Aorta (tissue), 5 donors: ENCODE measurements around the gene TCF7L1. TPM values are rescaled to one million over a fixed set of nuclear protein-coding genes. Genes with fewer than 3 reads are reported as not detected.
"Not testable (repeated sequence)": the region's sequence is repeated elsewhere in the genome, so short reads cannot be mapped to it uniquely, and the experiment has no call there.

Experiments
- ATAC-seq: fragments of 200-7000 bp; cut with Tn5 transposase; one replicate; pipeline ENCODE4 v1.9.1; 2022; ENCODE audit warnings: moderate library complexity; ENCODE audit not compliant: low FRiP score
- DNase-seq, 2 donors: peaks; one replicate each; pipeline ENCODE4 v3.0.0-alpha.2; 2020
- H3K27ac ChIP-seq, 2 donors: one replicate each; pipeline ENCODE4 v1.5.1; 2013; ENCODE audit warnings: low read length in 2 of 2, mild to moderate bottlenecking in 2 of 2, moderate library complexity in 2 of 2, control low read depth in 1 of 2, inconsistent platforms in 1 of 2, low read depth in 1 of 2
- H3K27me3 ChIP-seq, 2 donors: one replicate each; pipeline ENCODE4 v1.6.1; 2013; ENCODE audit warnings: control low read depth in 1 of 2, low read length in 1 of 2, mild to moderate bottlenecking in 1 of 2, moderate library complexity in 1 of 2; ENCODE audit not compliant: insufficient read depth in 2 of 2, control insufficient read depth in 1 of 2
- H3K36me3 ChIP-seq, 2 donors: one replicate each; pipeline ENCODE4 v1.6.1; 2013; ENCODE audit warnings: control low read depth in 1 of 2, low read length in 1 of 2, mild to moderate bottlenecking in 1 of 2; ENCODE audit not compliant: insufficient read depth in 2 of 2, control insufficient read depth in 1 of 2
- H3K4me1 ChIP-seq, 2 donors: one replicate each; pipeline ENCODE4 v1.6.1; 2013; ENCODE audit warnings: low read length in 2 of 2, control low read depth in 1 of 2, mild to moderate bottlenecking in 1 of 2, moderate library complexity in 1 of 2; ENCODE audit not compliant: insufficient read depth in 2 of 2, control insufficient read depth in 1 of 2
- H3K4me3 ChIP-seq, 2 donors: one replicate each; pipeline ENCODE4 v1.5.1; 2013; ENCODE audit warnings: low read length in 2 of 2, control low read depth in 1 of 2, mild to moderate bottlenecking in 1 of 2
- H3K9me3 ChIP-seq: one replicate; pipeline ENCODE4 v1.6.1; 2013; ENCODE audit warnings: mild to moderate bottlenecking, low read length; ENCODE audit not compliant: control insufficient read depth
- WGBS, 2 donors: extraction: QIAGEN DNeasy Blood & Tissue Kit; methylation state at CpG; one replicate each; pipeline ENCODE4 v1.1.7; 2013; 5-methylcytosine and 5-hydroxymethylcytosine counted together
- intact Hi-C, 2 donors: fragments of 100-400 bp; cut with DNase I; formaldehyde crosslinking; loops; one replicate each; pipeline versions ENCODE4 v1.14.2 to v1.15.0; 2022
- polyA plus RNA-seq, 2 donors: library from polyadenylated mRNA; stranded (reverse); fragments of 200-250 nt; gene quantifications; one replicate each; pipeline ENCODE4 v1.2.3, GENCODE V29; 2013
- total RNA-seq, 2 donors: library from RNA; stranded (reverse); fragmentation: NEBNext Ultra II Directional; extraction: Animal tissue kit (Norgen Biotek cat#: 25700); gene quantifications; one replicate each; pipeline ENCODE4 v1.2.1, GENCODE V29; 2021
- donor health status: healthy with polysubstance abuse.
- donor health status: Bipolar disorder and iron deficiency.
- donor health status: DM: no; HTN: no; CAD: no.
- donor health status: DM: no; HTN: no; CAD: no.
- donor health status: DM: yes; HTN: yes; CAD: no.

Gene TCF7L1
- total and polyA plus RNA-seq, 4 donors = 14.1 to 39.5 (median 31.8) TPM

DNA sequence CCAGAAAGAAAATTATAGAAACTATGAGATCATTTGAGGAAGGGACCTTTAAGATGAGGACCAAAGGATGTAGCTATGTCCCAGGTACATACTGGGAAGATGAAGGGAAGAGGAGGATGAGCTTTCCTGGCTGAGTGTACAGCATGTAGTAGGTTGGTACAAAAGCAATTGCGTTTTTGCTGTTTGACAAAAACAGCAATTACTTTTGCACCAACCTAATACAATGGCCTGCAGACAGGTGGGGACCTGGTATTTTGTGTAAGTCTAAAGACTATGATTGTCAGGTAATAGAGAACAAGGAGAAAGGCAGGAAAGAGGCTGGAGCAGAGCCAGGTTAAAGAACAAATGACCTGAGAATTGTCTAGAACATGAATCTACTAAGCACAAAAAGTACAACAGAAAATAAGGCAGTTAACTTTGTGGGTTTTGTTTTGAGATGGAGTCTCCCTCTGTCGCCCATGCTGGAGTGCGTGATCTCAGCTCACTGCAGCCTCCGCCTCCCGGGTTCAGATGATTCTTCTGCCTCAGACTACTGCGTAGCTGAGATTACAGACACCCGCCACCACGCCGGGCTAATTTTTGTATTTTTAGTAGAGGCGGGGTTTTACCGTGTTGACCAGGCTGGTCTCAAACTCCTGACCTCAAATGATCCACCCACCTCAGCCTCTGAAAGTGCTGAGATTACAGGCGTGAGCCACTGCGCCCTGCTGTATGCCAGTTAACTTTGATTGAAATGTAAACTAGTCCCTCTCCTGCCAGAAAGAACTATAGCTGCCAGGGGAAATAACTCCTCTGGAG is 197.8 kb downstream of the TCF7L1 start:
- Histone ChIP-seq H3K4me3 (no peak overlapping the region), H3K9me3 (no peaks in the 10 kb centered on the region), H3K4me1 (no peaks in the 10 kb centered on the region), H3K27me3 (no peaks in the 10 kb centered on the region), H3K36me3 (no peaks in the 10 kb centered on the region), H3K27ac (no peak overlapping the region)
- ATAC-seq = no peak
- WGBS, 2 donors = 72 to 74% methylated on average over 13 of the region's 13 CpGs
- no peak for DNase-seq
- intact Hi-C loops = no loop called here

DNA sequence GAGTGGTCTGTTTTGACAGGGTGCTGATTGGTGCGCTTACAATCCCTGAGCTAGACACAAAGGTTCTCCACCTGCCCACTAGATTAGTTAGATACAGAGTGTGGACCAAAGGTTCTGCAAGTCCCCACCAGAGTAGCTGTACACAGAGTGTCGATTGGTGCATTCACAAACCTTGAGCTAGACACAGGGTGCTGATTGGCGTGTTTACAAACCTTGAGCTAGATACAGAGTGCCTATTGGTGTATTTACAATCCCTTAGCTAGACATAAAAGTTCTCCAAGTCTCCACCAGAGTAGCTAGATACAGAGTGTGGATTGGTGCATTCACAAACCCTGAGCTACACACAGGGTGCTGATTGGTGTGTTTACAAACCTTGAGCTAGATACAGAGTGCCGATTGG is 200.7 kb downstream of the TCF7L1 start:
- H3K9me3 ChIP-seq, H3K4me3 ChIP-seq, ATAC-seq, H3K27ac ChIP-seq, H3K27me3 ChIP-seq, H3K36me3 ChIP-seq, intact Hi-C loops, DNase-seq, H3K4me1 ChIP-seq: not testable (repeated sequence)
- WGBS, 2 donors = 94 to 99% methylated on average over 3 to 4 of the region's 4 CpGs

DNA sequence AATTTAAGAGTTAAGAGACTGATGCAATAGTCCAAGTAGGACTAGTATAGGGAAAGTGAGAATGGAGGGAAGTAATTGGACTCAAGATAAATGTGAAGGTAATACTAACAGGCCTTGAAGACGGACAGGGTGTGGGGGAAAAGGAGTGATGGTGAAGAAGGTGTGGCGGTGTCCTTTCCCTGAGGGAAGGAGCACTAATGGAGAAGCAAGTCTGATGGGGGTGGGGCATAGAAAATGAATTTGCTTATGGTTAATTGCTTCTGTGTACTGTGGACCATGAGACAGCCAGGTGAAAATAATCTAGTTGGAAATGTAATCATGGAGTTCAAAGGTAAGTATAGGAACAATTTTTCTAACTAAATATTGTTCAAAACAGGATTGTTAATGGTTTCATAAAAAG is 201.7 kb downstream of the TCF7L1 start:
- WGBS, 2 donors = 50 to 70% methylated on average over 2 of the region's 2 CpGs
- H3K4me3 ChIP-seq = no peak overlapping the region
- H3K27ac ChIP-seq = no peak overlapping the region
- no peak for DNase-seq
- ATAC-seq = no peak
- no peaks in the 10 kb centered on the region for H3K4me1 ChIP-seq
- no peaks in the 10 kb centered on the region for H3K27me3 ChIP-seq
- no peaks in the 10 kb centered on the region for H3K36me3 ChIP-seq
- intact Hi-C loops = no loop called here
- no peaks in the 10 kb centered on the region for H3K9me3 ChIP-seq

DNA sequence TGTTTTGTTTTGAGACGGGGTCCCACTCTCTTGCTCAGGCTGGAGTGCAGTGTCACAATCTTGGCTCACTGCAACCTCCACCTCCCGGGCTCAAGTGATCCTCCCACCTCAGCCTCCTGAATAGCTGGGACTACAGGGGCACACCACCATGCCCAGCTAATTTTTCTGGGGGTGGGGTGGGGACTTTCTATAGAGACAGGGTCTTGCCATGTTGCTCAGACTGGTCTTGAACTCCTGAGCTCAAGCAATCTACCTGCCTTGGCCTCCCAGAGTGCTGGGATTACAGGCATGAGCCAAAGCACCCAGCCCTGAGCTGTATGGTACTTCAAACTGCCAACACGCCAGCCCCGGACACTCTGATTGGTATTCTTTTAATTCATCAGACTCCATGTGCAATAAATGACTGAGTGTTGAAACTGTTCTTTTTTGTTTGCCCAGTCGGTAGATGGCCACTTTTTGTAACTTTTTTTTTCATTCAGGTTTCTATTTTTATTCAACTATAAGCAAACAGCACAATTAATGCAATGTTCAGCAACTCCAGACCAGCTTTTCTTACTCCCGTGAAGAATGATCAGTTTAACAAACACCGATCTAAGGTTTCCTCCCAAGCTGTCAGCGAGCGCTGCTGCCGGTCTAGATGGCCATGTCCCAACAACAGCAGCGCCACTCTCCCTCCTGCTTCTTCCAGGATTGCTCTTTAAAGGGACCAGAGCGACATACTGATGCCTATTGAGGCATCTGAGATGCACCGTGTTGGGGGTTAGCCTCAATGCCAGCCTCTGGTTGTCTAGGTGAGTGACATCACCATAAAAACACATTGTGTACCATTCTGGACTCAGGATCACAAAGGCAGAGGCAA is 207.1 kb downstream of the TCF7L1 start:
- H3K4me3 ChIP-seq = no peak overlapping the region
- no peaks in the 10 kb centered on the region for H3K4me1 ChIP-seq
- H3K36me3 ChIP-seq = no peaks in the 10 kb centered on the region
- peak; percentile 36 for ATAC-seq
- no peaks in the 10 kb centered on the region for H3K9me3 ChIP-seq
- intact Hi-C loops = no loop called here
- WGBS, 2 donors = 11 to 14% methylated on average over 13 of the region's 13 CpGs
- H3K27me3 ChIP-seq = no peaks in the 10 kb centered on the region
- no peak overlapping the region for H3K27ac ChIP-seq
- no peak for DNase-seq

GRCh38 chr2:85341269-85342029 is 208.3 kb downstream of the TCF7L1 start:
- ATAC-seq = no peak
- no peaks in the 10 kb centered on the region for H3K4me1 ChIP-seq
- H3K27ac ChIP-seq = no peak overlapping the region
- no peaks in the 10 kb centered on the region for H3K27me3 ChIP-seq
- H3K9me3 ChIP-seq = no peaks in the 10 kb centered on the region
- WGBS, 2 donors = 91 to 93% methylated on average over 30 of the region's 30 CpGs
- no peak for DNase-seq
- no peaks in the 10 kb centered on the region for H3K36me3 ChIP-seq
- intact Hi-C loops = no loop called here
- H3K4me3 ChIP-seq = no peak overlapping the region

- Histone ChIP-seq H3K4me3 (no peak overlapping the region), H3K36me3 (peaks cover 0 to 2% of the 10 kb centered on the region in 2 donors), H3K27ac (no peak overlapping the region), H3K9me3 (no peaks in the 10 kb centered on the region), H3K4me1 (no peaks in the 10 kb centered on the region), H3K27me3 (no peaks in the 10 kb centered on the region)
- ATAC-seq (no peak), DNase-seq (no peak)
- WGBS, 2 donors = 84 to 87% methylated on average over 3 of the region's 3 CpGs
- intact Hi-C loops = no loop called here
Measured at GRCh38 chr2:85342156-85342555, 209.0 kb downstream of the TCF7L1 start.

GRCh38 chr2:85343207-85343895 is 210.2 kb downstream of the TCF7L1 start:
- 91% methylated on average over 10 of the region's 10 CpGs for WGBS, 2 donors
- H3K36me3 ChIP-seq, H3K9me3 ChIP-seq, H3K27ac ChIP-seq, H3K4me1 ChIP-seq, H3K4me3 ChIP-seq, DNase-seq, intact Hi-C loops, H3K27me3 ChIP-seq: not testable (repeated sequence)
- ATAC-seq = peak; percentile 3

DNA sequence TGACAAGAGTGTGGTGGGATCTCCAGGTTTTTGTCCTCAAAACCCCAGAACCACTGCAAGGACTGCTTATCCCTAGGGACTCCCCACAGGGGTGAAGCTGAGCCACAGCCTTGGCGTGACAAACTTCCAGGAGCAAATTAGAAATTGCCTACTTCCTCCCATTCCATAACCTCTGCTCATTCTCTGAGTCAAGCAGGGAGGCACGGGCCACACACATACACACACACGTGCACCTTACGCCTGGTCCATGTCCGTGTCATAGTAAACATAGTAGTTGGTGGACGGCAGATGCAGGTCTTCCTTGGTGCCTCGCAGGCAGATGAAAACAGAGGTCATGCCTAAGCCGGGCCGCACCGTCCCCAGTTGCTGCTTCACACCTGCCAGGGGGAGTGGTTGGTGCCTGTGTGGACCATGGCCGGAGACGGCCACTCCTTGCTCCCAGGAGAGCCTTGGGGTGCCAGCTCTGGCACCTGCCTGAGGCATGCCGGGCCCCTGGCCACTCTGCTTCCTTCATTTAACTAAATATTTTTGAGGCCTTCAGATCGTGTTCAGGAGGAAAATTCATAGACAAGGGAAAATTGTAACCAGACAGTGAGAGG is 211.3 kb downstream of the TCF7L1 start:
- H3K27me3 ChIP-seq = no peaks in the 10 kb centered on the region
- no peak overlapping the region for H3K4me3 ChIP-seq
- ATAC-seq (no peak), DNase-seq (no peak)
- H3K4me1 ChIP-seq = no peaks in the 10 kb centered on the region
- WGBS, 2 donors = 84 to 87% methylated on average over 14 of the region's 14 CpGs
- H3K36me3 ChIP-seq = peaks cover 0 to 2% of the 10 kb centered on the region in 2 donors
- H3K9me3 ChIP-seq = no peaks in the 10 kb centered on the region
- intact Hi-C loops = no loop called here
- no peak overlapping the region for H3K27ac ChIP-seq
